ENCODE data around the gene SLC3A2. TPM values are rescaled to one million over a fixed set of nuclear protein-coding genes. Genes with fewer than 3 reads are reported as not detected.

Gene SLC3A2
- 172 and 241 TPM in 2 replicates for total RNA-seq

GRCh38 chr11:62880803-62881578, at the start of gene SLC3A2:
Gene SLC3A2, plus strand, starts transcription at chr11:62880896. Its CDS starts 128 bp downstream, at chr11:62881024.

GRCh38 chr11:62831520-62832335, 49.0 kb upstream of the SLC3A2 start, which contains the start of gene STX5:
Gene STX5, minus strand, starts transcription at chr11:62832051. Its CDS starts 808 bp downstream, at chr11:62831243.

GRCh38 chr11:62832336-62833234, 48.1 kb upstream of the SLC3A2 start, which contains the start of gene TEX54:
Gene TEX54, minus strand, starts transcription at chr11:62832841.

GRCh38 chr11:62839050-62839945, 41.4 kb upstream of the SLC3A2 start, which contains the start of gene WDR74:
Gene WDR74, minus strand, starts transcription at chr11:62839590. Its CDS starts 20 bp downstream, at chr11:62839570.

GRCh38 chr11:62921201-62921572, 40.5 kb downstream of the SLC3A2 start, which contains the start of gene CHRM1:
Gene CHRM1, minus strand, starts transcription at chr11:62921363. Its CDS starts 10,263 bp downstream, at chr11:62911100.

Other genes starting within 250 kb of the SLC3A2 start
- gene GANAB, start 234.3 kb upstream of the SLC3A2 start, total RNA-seq, result 339 and 341 TPM in 2 replicates
- gene INTS5, start 227.6 kb upstream of the SLC3A2 start, total RNA-seq, result 26.2 and 41.0 TPM in 2 replicates
- 22.5 and 25.9 TPM in 2 replicates for gene C11orf98, start 215.7 kb upstream of the SLC3A2 start, total RNA-seq
- gene CSKMT, start 215.6 kb upstream of the SLC3A2 start, total RNA-seq, result 5.2 and 7.8 TPM in 2 replicates
- gene UQCC3, start 209.2 kb upstream of the SLC3A2 start, total RNA-seq, result 6.9 and 8.7 TPM in 2 replicates
- gene LBHD1, start 208.6 kb upstream of the SLC3A2 start, total RNA-seq, result 4.3 and 6.1 TPM in 2 replicates
- 118 and 157 TPM in 2 replicates for gene UBXN1, start 201.8 kb upstream of the SLC3A2 start, total RNA-seq
- 68.9 and 89.6 TPM in 2 replicates for gene LRRN4CL, start 191.4 kb upstream of the SLC3A2 start, total RNA-seq
- 49.5 and 76.3 TPM in 2 replicates for gene BSCL2, start 173.5 kb upstream of the SLC3A2 start, total RNA-seq
- 0.17 TPM in 1 of 2 replicates, not detected in the other for gene GNG3, start 173.2 kb upstream of the SLC3A2 start, total RNA-seq
- gene HNRNPUL2, start 153.4 kb upstream of the SLC3A2 start, total RNA-seq, result 9.6 and 18.3 TPM in 2 replicates
- gene TTC9C, start 152.4 kb upstream of the SLC3A2 start, total RNA-seq, result 33.1 and 36.9 TPM in 2 replicates
- 14.1 and 17.4 TPM in 2 replicates for gene ZBTB3, start 126.7 kb upstream of the SLC3A2 start, total RNA-seq
- gene POLR2G, start 119.3 kb upstream of the SLC3A2 start, total RNA-seq, result 41.0 and 73.6 TPM in 2 replicates
- 26.3 and 27.2 TPM in 2 replicates for gene TAF6L, start 109.5 kb upstream of the SLC3A2 start, total RNA-seq
- 40.7 and 52.1 TPM in 2 replicates for gene TMEM179B, start 93.5 kb upstream of the SLC3A2 start, total RNA-seq
- 14.7 and 19.0 TPM in 2 replicates for gene TMEM223, start 88.9 kb upstream of the SLC3A2 start, total RNA-seq
- gene NXF1, start 75.5 kb upstream of the SLC3A2 start, total RNA-seq, result 23.7 and 30.3 TPM in 2 replicates
- 47.5 and 48.1 TPM in 2 replicates for gene STX5, start 48.8 kb upstream of the SLC3A2 start, total RNA-seq
- not detected in 2 replicates for gene TEX54, start 48.1 kb upstream of the SLC3A2 start, total RNA-seq
- 26.3 and 48.0 TPM in 2 replicates for gene WDR74, start 41.3 kb upstream of the SLC3A2 start, total RNA-seq
- gene CHRM1, start 40.5 kb downstream of the SLC3A2 start, total RNA-seq, result not detected in 2 replicates
- gene SLC22A6, start 104.1 kb downstream of the SLC3A2 start, total RNA-seq, result not detected in 2 replicates
- not detected in 2 replicates for gene SLC22A8, start 134.9 kb downstream of the SLC3A2 start, total RNA-seq

Data from smooth muscle cell of trachea (primary cell).